GM19468 (cell line): Measurements from ENCODE around the gene MCTS1.
A peak's percentile ranks its signal among the peaks of the same experiment; 100 is the strongest.
"Not testable (repeated sequence)": the region's sequence is repeated elsewhere in the genome, so short reads cannot be mapped to it uniquely, and the experiment has no call there.

ENCODE experiments used
- ATAC-seq: cut with Tn5 transposase; IDR thresholded peaks from one replicate; pipeline ENCODE4 v1.9.1; 2021; ENCODE audit warnings: mild to moderate bottlenecking, moderate library complexity, moderate number of reproducible peaks; ENCODE audit not compliant: unreplicated experiment; ENCODE audit errors: extremely low read depth

The MCTS1 gene

DNA sequence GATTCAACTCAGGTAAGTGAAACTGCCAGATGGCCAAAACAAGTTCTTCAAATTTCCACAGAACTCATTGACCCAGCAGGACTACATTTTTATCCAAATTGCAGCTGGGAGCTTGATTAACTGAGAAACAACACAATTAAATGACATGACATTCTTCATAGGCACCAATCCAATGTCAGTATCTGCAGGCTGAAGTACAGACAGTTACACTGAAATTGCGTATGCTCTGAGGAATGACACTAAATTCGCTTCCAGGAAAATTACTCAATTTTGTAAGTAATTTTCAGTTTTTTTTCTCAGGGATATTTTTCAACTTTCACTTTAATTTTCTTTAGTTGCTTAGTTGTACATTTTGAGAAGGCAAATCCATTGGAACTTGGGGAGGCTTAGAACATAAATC, 21.5 kb downstream of the MCTS1 start:
- no peak for ATAC-seq

DNA sequence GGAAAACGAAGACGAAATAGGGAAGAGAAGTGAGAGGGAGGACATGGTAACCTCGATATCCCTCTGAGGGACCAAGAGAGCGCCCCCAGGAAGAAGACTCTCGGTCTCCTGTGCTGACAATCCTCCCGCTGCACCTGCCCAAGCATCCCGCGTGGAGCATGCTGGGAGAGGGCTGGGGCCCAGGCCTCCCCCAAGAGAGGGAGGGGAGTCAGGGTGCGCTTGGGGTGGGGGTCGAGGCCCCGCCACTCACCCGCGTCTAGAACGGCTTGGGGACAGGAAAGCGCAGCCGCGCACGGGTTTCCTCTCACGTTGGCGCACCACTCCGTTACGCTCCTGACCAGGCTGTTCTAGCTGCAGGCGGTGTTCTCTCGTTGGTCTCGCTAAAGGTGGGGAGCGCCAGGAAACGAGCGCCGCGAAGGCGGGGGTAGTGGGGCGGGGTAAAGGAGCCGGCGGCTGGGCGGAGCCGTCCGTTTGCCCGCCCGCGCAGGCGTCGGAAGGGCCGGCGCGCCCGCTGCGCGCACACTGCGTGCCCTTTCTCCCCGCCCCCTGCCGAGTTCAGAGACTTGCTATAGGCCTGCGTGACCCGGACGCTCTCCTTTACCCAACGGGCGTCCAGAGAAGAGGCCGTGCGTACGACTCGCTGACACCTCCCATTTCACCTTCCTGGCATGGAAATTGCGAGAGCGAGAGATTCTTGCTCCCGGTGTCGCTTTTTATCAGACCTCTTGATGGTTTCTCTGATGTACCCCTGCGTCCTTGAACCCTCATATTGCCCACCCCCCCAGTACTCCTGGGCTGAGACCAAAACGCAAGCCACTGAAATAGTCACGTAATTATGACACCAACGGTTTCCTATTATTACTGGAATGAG, 26.0 kb downstream of the MCTS1 start, which contains the start of gene C1GALT1C1:
C1GALT1C1 (minus strand) TSS at position 388 of the 871 bp plus-strand sequence. CDS start 2,888 bp downstream, outside the sequence.
- ATAC-seq: peak; percentile 96

DNA sequence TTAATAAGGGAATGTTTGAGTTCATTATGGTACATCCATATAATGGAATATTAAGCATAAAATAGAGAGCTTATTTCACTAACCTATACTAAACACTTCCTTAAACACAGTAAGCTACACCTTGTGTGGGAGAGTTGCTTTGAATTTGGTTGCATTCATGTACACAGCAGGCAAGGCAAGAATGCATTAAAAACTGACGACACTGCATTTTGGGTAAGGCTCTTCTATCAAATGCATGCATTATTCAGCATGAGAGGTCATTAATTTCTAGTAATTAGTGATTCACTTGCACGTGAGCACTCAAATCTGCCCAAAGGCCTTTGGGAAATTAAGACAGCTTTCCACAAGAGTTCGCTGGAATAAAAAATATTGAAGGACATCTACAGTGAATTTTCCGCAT, 34.7 kb downstream of the MCTS1 start:
- no peak for ATAC-seq

DNA sequence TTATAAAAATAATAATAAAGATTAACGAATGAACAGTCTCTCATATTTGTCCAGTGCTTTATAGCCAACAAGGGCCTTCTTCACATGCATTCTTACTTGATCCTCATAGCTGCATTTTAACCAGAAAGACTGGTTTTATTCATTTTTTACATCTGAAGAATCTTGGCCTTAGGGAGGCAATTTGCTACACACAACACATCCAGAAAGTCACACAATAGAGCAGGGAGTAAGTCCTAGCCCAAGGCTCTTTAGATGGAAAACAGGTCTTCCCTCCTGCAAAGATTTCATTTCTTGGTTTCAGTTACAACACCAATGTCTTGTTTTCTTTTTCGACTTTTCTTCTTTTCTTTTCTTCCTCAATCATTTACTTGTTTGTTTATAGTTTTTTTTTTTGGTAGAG, 39.0 kb downstream of the MCTS1 start:
- no peak for ATAC-seq

DNA sequence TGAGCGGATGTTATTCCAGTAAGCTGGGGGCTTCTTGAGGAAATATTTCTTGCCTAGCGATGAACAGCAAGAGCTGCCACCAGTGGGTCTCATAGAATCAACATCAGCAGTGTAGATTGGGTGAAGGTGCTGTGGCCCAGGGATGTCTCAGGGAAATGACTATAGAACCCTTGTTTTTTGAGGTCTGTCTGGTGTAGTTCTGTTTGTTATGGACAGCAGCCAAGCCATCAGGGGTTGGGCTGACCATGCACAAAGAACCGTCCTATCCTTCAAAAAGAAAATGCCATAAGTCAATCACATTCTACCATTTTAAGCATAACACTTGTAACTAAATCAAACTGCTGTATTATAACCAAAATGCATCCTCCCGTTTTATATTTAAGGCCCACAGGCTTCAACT, 43.2 kb downstream of the MCTS1 start:
- ATAC-seq: no peak

DNA sequence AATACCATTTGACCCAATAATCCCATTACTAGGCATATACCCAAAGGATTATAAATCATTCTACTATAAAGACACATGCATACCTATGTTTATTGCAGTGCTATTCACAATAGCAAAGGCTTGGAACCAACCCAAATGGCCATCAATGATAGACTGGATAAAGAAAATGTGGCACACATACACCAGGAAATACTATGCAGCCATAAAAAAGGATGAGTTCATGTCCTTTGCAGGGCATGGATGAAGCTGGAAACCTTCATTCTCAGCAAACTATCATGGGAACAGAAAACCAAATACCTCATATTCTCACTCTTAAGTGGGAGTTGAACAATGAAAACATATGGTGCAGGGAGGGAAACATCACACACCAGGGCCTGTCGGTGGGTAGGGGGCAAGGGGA, 48.4 kb downstream of the MCTS1 start:
- not testable (repeated sequence) for ATAC-seq

DNA sequence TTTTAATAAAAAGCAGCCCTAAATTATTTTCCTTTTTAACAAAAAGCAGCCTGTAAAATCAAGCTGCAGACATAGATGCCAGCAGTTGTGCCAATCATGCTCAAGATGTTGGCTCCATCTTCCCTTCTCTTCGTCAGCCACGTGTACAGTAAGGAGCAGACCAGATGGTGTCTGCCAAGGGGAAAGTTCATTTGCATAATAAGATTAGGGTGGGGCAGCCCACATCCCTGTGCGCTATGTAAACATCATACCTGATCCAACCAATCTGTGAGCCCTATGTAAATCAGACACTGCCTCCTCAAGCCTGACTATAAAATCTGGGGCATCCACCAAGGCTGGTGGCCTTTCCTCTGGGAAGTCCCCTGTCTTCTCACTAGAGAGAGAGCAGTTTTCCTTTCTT, 49.1 kb downstream of the MCTS1 start:
- no peak for ATAC-seq

DNA sequence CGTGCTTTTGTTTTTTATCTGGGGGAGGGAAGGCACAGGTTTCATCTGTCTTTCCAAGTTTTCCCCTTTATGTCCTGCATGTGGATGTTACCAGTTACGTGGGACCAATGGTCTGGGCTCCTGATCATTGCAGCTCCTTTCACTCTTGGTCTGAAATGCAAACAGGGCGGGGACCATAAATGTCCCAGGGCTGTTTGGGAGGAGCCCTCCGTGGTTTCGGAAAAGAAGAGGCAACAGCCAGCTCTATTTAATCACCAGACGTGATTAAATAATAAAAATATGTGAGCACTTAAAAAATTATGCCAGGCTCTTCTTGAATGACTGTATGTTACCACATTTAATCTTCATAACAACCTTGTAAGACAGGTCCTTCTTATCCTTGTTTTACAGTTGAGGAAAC, 56.7 kb downstream of the MCTS1 start:
- no peak for ATAC-seq
